Activated CD8-positive, alpha-beta memory T cell treated with anti-CD3 and anti-CD28 coated beads, Interleukin-2, amount 50 U/mL, for 1 hour (primary cell): ENCODE measurements around the gene SPHK2.
"Not testable (repeated sequence)": the region's sequence is repeated elsewhere in the genome, so short reads cannot be mapped to it uniquely, and the experiment has no call there.

Source experiments
- DNase-seq: peaks from one replicate; pipeline ENCODE4 v3.0.0-alpha.2; 2020; ENCODE audit errors: extremely low read depth

SPHK2 gene

GRCh38 chr19:48624791-48625723 lies 5.8 kb downstream of the SPHK2 start:
- DNase-seq: no peak

DNA sequence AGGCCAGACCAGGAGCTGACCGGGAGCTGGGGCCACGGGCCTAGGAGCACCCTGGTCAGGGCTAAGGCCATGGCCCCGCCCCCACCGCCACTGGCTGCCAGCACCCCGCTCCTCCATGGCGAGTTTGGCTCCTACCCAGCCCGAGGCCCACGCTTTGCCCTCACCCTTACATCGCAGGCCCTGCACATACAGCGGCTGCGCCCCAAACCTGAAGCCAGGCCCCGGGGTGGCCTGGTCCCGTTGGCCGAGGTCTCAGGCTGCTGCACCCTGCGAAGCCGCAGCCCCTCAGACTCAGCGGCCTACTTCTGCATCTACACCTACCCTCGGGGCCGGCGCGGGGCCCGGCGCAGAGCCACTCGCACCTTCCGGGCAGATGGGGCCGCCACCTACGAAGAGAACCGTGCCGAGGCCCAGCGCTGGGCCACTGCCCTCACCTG lies 6.6 kb downstream of the SPHK2 start:
- DNase-seq: no peak

DNA sequence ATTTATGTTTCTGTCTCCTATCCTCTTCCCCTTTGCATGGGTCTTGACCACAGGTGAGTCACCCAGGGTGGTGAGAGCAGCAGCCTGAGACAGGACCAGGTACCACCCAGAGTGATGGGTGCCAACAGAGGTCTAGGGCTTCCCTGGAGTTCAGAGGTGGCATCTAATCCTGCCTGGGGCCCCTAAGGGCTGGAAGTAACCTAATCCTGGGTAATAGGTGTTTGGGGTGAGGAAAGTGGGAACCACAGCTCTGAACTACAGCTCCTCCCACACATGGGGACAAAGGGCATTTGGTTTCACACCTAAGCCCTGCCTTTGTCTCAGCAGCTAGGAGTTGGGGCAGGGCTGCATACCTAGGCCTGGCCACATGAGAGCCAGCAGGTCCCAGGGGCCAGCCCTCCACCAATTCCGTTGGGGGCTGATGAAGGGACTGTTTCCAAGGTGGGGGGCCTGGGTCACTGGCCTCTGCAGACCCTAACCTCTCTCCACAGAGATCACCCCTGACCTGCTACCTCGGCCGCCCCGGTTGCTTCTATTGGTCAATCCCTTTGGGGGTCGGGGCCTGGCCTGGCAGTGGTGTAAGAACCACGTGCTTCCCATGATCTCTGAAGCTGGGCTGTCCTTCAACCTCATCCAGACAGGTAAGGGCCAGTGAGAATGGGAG lies 8.0 kb downstream of the SPHK2 start:
- no peak for DNase-seq

- DNase-seq: no peak
These were observed 8.6 kb downstream of the SPHK2 start for GRCh38 chr19:48627865-48628314.

DNA sequence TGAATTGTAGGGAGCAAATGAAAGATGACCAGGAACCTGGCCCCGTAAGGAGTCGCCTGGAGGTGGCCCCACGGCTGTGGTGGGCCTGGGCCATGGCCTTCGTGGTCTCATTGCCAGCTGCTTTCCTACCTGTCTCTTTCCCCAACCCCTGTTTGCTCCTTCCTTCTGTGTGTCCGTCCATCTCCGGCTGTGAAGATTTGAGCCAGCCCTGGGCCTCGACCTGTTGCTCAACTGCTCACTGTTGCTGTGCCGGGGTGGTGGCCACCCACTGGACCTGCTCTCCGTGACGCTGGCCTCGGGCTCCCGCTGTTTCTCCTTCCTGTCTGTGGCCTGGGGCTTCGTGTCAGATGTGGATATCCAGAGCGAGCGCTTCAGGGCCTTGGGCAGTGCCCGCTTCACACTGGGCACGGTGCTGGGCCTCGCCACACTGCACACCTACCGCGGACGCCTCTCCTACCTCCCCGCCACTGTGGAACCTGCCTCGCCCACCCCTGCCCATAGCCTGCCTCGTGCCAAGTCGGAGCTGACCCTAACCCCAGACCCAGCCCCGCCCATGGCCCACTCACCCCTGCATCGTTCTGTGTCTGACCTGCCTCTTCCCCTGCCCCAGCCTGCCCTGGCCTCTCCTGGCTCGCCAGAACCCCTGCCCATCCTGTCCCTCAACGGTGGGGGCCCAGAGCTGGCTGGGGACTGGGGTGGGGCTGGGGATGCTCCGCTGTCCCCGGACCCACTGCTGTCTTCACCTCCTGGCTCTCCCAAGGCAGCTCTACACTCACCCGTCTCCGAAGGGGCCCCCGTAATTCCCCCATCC lies 9.4 kb downstream of the SPHK2 start:
- DNase-seq: no peak

- no peak for DNase-seq
These were observed 9.9 kb downstream of the SPHK2 start for GRCh38 chr19:48629297-48629598.

DNA sequence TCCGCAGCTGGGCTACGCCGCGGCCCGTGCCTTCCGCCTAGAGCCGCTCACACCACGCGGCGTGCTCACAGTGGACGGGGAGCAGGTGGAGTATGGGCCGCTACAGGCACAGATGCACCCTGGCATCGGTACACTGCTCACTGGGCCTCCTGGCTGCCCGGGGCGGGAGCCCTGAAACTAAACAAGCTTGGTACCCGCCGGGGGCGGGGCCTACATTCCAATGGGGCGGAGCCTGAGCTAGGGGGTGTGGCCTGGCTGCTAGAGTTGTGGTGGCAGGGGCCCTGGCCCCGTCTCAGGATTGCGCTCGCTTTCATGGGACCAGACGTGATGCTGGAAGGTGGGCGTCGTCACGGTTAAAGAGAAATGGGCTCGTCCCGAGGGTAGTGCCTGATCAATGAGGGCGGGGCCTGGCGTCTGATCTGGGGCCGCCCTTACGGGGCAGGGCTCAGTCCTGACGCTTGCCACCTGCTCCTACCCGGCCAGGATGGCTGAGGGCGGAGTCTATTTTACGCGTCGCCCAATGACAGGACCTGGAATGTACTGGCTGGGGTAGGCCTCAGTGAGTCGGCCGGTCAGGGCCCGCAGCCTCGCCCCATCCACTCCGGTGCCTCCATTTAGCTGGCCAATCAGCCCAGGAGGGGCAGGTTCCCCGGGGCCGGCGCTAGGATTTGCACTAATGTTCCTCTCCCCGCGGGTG lies 10.4 kb downstream of the SPHK2 start:
- DNase-seq: no peak

DNA sequence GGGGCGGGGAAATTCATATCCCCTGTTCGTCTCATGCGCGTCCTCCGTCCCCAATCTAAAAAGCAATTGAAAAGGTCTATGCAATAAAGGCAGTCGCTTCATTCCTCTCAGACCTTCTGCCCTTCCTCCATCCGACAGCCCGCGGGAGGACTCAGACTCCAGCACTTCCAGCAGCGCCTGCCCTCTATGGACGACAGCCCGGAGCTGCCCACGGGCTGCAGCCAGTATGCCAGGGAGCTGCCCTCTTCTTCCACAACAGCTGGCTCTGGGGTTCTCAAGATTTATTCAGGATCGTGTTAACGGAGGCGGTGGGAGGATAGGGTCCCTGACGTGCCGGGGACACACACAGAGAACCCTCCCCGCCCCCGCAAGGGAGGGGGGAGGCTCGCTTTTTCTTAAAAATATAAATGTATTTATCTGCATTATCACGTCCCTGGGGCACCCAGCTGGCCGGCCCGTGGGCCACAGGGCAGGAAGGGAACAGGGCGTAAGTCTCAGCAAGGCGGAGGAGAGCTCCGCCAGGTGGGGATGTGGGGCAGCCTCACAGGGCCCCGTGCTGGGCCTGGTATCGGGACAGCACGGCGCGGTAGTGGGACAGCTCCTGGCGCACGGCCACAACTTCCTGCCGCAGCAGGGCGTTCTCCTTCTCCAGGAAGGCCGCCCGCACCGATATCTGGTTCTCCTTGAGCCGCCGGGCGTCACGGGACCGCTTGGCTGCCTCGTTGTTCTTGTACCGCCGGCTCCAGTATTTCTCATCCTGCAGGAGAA lies 11.2 kb downstream of the SPHK2 start:
- no peak for DNase-seq

DNA sequence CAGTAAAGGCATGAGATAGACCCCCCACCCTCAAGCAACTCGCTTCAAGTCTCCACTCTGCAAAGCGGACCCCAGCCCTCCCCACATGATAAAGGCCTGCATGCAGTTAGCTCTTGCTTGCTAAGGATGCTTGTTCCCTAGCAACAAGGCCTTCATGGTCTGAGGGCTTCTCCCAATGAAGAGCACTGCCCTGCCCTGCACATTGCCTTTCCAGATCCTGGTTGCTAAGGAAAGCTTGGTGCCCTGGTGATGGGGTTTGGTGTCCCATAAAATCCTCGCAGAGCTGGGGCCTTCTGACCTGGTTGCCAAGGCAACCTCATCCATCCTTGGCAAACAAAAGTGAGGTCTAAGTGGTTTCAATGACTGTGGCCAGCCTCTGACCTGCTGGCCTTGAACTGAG lies 11.9 kb downstream of the SPHK2 start:
- DNase-seq: no peak

GRCh38 chr19:48632286-48632685 lies 13.0 kb downstream of the SPHK2 start:
- not testable (repeated sequence) for DNase-seq

GRCh38 chr19:48632692-48633147 lies 13.4 kb downstream of the SPHK2 start:
- no peak for DNase-seq

GRCh38 chr19:48633148-48634035 lies 14.1 kb downstream of the SPHK2 start:
- no peak for DNase-seq

DNA sequence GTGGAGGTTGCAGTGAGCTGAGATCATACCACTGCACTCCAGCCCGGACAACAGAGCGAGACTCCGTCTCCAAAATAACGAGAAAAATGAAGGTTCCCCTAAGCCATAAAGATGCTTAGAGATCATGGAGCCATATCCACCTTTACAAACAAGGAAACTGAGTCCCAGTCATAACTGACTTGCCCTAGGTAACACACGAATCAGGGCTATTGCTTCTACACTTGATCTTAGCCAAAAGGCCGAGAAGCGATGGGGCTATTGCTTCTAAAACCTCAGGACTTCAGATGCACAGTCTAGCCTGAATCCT lies 14.7 kb downstream of the SPHK2 start:
- DNase-seq: no peak

DNA sequence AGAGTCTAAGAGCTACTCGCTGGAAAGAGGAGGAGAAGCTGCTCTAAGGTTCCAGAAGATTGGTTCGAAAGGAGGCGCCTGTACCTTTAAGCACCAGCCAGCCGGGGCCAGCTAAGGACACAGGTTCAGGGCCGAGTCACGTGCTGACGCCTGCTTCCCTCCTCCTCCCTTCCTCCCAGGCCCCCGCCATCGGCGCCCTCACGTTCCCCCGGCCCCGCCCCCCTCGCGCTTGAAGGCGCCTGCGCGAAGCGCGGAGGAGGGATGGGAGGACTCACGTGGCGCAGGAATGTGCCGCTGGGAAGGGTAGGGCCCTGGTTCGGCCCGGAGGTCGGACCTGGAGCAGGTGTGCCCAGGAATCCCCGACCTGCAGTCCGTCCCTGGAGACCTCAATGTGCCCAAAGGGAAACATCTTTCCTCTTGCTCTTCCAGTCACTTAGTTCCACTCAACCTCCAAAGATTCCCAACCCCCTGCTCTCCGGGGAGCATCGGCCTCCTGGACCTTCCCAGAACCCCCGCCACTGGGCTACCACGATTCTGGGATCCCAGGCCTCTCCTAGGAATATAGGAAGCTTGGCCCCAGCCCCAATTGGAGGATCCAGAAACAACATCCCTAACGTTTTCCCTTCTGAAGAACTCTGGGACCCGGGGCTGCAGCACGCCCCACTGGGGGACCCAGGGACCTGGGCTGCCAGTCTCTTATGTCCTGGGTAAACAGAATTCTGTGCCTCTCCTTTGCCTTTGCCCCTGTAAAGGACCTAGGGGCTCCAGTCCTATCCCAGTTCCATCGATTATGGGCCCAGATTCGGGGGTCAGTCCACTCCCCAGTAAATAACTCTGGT lies 15.3 kb downstream of the SPHK2 start:
- peak; percentile 77 for DNase-seq

GRCh38 chr19:48635263-48635965 lies 16.1 kb downstream of the SPHK2 start:
- no peak for DNase-seq

DNA sequence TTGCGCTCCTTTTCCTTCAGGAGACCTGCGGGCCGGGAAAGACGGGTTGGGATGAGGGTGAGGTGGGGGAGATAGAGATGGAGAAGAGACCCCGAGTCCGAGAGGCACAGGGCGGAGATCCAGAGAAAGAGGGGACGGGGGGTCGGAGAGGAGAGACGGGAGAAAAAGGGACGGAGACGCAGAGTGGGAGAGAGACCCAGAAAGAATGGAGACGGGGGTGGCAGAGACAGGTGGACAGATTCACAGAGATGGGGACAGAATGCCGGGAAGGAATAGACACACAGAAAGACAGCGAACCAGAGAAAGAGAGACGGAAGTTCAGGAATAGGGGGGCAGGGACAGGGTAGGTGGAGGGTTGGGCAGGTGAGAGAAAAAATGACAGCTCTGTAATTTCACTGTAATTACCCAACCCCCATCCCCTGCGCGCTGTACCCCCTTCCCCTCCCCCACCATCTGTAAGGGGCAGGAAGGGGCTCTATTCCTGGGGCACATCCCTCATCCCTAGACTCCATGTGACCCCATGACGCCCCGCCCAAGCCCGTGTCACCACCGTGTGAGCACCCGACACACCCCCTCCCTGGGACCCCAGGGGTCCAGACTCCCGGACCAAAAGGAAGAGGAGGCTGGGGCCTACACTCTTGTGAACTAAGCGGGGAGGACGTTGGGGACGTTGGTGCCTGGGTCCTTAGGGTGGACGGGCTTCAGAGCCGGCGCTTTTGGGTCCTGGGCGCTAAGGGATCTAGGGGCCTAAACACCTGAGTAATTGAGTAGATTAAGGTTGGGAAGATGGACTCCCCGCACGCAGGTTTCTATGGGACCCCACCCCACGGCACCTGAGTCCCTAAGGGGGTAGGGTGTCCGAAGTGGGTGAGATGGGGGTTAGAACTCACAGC lies 16.9 kb downstream of the SPHK2 start:
- DNase-seq: no peak

GRCh38 chr19:48636859-48637448 lies 17.6 kb downstream of the SPHK2 start, which contains the start of gene DBP:
TSS of gene DBP (minus strand) at chr19:48637379. CDS start at chr19:48636994, 385 bp downstream.
- DNase-seq: no peak
